K562 (cell line): Measurements from ENCODE around the gene SPTLC2. TPM values are rescaled to one million over a fixed set of nuclear protein-coding genes. Genes with fewer than 3 reads are reported as not detected.

Experiments used
- CBX1 ChIP-seq: sonication (generic); IDR thresholded peaks from 2 replicates; pipeline ENCODE4 v1.6.1; 2016; ENCODE audit warnings: antibody characterized with exemption, low read depth, mild to moderate bottlenecking
- CEBPZ ChIP-seq: fragments of 150-350 bp; IDR thresholded peaks from 2 replicates; pipeline ENCODE4 v1.6.1; 2014; ENCODE audit warnings: low read depth, mild to moderate bottlenecking, low read length, borderline replicate concordance
- E2F3 ChIP-seq: fragments of 250-450 bp; sonication (Bioruptor Pico); IDR thresholded peaks from 2 replicates; pipeline ENCODE4 v1.4.0; 2020; ENCODE audit warnings: mild to moderate bottlenecking
- ELK3 ChIP-seq: fragments of 450-650 bp; formaldehyde crosslinking; IDR thresholded peaks from 2 replicates; pipeline ENCODE4 v1.4.0; 2020; ENCODE audit warnings: mild to moderate bottlenecking
- ERF ChIP-seq: fragments of 450-650 bp; formaldehyde crosslinking; IDR thresholded peaks from 2 replicates; pipeline ENCODE4 v1.4.0; 2020; ENCODE audit warnings: mild to moderate bottlenecking, mixed read lengths
- FIP1L1 ChIP-seq: fragments of 200-400 bp; formaldehyde crosslinking; IDR thresholded peaks from 2 replicates; pipeline ENCODE4 v1.6.1; 2018; ENCODE audit warnings: mild to moderate bottlenecking, low read depth, low read length; ENCODE audit not compliant: poor library complexity, severe bottlenecking
- FOXK1 ChIP-seq: sonication (generic); formaldehyde crosslinking; IDR thresholded peaks from 2 replicates; pipeline ENCODE4 v1.8.0; 2022; ENCODE audit warnings: missing genetic modification reagents, mild to moderate bottlenecking, borderline replicate concordance
- MXD1 ChIP-seq: fragments of 250-450 bp; sonication (Bioruptor Pico); IDR thresholded peaks from 2 replicates; pipeline ENCODE4 v1.8.0; 2021; ENCODE audit warnings: borderline replicate concordance, mild to moderate bottlenecking, moderate library complexity; ENCODE audit not compliant: poor library complexity, severe bottlenecking
- NR2C2 ChIP-seq, 2 experiments: fragments of 200-800 bp in 1 of 2; sonication (Bioruptor generic) in 1 of 2; sonication (generic) in 1 of 2; formaldehyde crosslinking in 1 of 2; IDR thresholded peaks; 2 replicates each; pipeline versions ENCODE4 v1.6.1 to v1.8.0; 2016 to 2022; ENCODE audit warnings: mild to moderate bottlenecking in 1 of 2, missing compliant biosample characterization in 1 of 2, missing genetic modification characterization in 1 of 2, missing genetic modification reagents in 1 of 2
- PATZ1 ChIP-seq: fragments of 250-450 bp; sonication (Bioruptor Pico); IDR thresholded peaks from 2 replicates; pipeline ENCODE4 v1.5.0; 2020; ENCODE audit warnings: mild to moderate bottlenecking, borderline replicate concordance
- SIX5 ChIP-seq, 2 experiments: IDR thresholded peaks; 2 replicates each; pipeline ENCODE4 v1.6.1; 2011; ENCODE audit warnings: low read length in 2 of 2, borderline replicate concordance in 1 of 2, low read depth in 1 of 2, mild to moderate bottlenecking in 1 of 2, moderate library complexity in 1 of 2; ENCODE audit not compliant: insufficient read depth in 1 of 2
- SRF ChIP-seq, 2 experiments: fragments of 250-450, 450-650 bp in 1 of 2; sonication (Bioruptor Pico) in 1 of 2; sonication (generic) in 1 of 2; formaldehyde crosslinking; IDR thresholded peaks; 2 replicates each; pipeline versions ENCODE4 v1.5.0 to v1.5.1; 2020 to 2022; ENCODE audit warnings: mild to moderate bottlenecking in 1 of 2, missing genetic modification reagents in 1 of 2
- TAF9B ChIP-seq: fragments of 450-650 bp; IDR thresholded peaks from 2 replicates; pipeline ENCODE4 v1.6.1; 2018; ENCODE audit warnings: mild to moderate bottlenecking; ENCODE audit not compliant: partially characterized antibody
- ZBTB17 ChIP-seq: fragments of 450-650 bp; formaldehyde crosslinking; IDR thresholded peaks from 2 replicates; pipeline ENCODE4 v1.4.0; 2020; ENCODE audit warnings: mild to moderate bottlenecking
- ZC3H8 ChIP-seq: fragments of 450-650 bp; IDR thresholded peaks from 2 replicates; pipeline ENCODE4 v1.6.1; 2017
- ZNF280A ChIP-seq: fragments of 450-650 bp; IDR thresholded peaks from 2 replicates; pipeline ENCODE4 v1.6.1; 2018; ENCODE audit warnings: mild to moderate bottlenecking, low read depth; ENCODE audit not compliant: partially characterized antibody
- ZNF668 ChIP-seq: fragments of 250-450 bp; sonication (Bioruptor Pico); IDR thresholded peaks from 2 replicates; pipeline ENCODE4 v1.8.0; 2022; ENCODE audit warnings: mild to moderate bottlenecking, inconsistent platforms
- polyA plus RNA-seq, 8 experiments: library from polyadenylated mRNA; depleted of rRNA in 4 of 8; stranded (reverse) in 5 of 8; unstranded in 3 of 8; fragments of >200 nt; fragmentation: Nextera tagmentation in 2 of 8; fragmentation: Illumina TruSeq in 1 of 8; extraction: Ambion mirVana in 2 of 8; extraction: Trizol in 1 of 8; gene quantifications; 2 replicates each; pipeline versions ENCODE4 v1.2.1 to v1.2.3, GENCODE V29; 2011 to 2014; ENCODE audit warnings: inconsistent platforms in 1 of 8, missing spikeins in 1 of 8
- total RNA-seq, 7 experiments: library from RNA; depleted of rRNA in 6 of 7; stranded (reverse); fragments of >200 nt in 6 of 7; fragmentation: Illumina TruSeq in 2 of 7; extraction: Trizol in 2 of 7; gene quantifications; 2 replicates each; pipeline versions ENCODE4 v1.2.1 to v1.2.3, GENCODE V29; 2011 to 2021; ENCODE audit warnings: low replicate concordance in 1 of 7

Gene SPTLC2
- total and polyA plus RNA-seq, 9 of the 15 experiments (the other 6 are each of a cell fraction or from before 2014, with no cell fraction given), result 4.5 to 30.4 (median 14.0) TPM

GRCh38 chr14:77616454-77617229, at the start of gene SPTLC2 (continued):
- TF ChIP-seq PATZ1 (CRISPR knock-in tag) (no peak), ELK3 (CRISPR knock-in tag) (no peak), CBX1 (no peak), NR2C2 (CRISPR knock-in tag; IDR thresholded peaks at IDR 0.05) (no peak), NR2C2 (tag; IDR thresholded peaks at IDR 0.05) (peak; percentile 74; the same call in 1 of the 2 replicates), ZNF668 (no peak), ZNF280A (no peak), MXD1 (CRISPR knock-in tag) (no peak), SRF (CRISPR knock-in tag; IDR thresholded peaks at IDR 0.05) (peak in 1 of 2 experiments; percentile 35; a peak in 1 of 4 replicates), FIP1L1 (no peak), SIX5 (IDR thresholded peaks at IDR 0.05; ENCODE audit: borderline replicate concordance in 1 of 2, insufficient read depth in 1 of 2, low read depth in 1 of 2, low read length in 2 of 2) (no peak), E2F3 (CRISPR knock-in tag) (no peak), FOXK1 (no peak), ZBTB17 (no peak), TAF9B (no peak), CEBPZ (peak; percentile 83), ZC3H8 (no peak), ERF (no peak)
